Left renal pelvis (tissue), 4 donors: Measurements from ENCODE around the gene PIEZO2. TPM values are rescaled to one million over a fixed set of nuclear protein-coding genes. Genes with fewer than 3 reads are reported as not detected.
"Not testable (repeated sequence)": the region's sequence is repeated elsewhere in the genome, so short reads cannot be mapped to it uniquely, and the experiment has no call there.

Source experiments
- DNase-seq, 4 donors: peaks; one replicate each; pipeline ENCODE4 v3.0.0-alpha.2; 2013; ENCODE audit warnings: low read depth in 4 of 4, low spot score in 3 of 4
- polyA plus RNA-seq, 4 donors: library from polyadenylated mRNA; unstranded; fragments of 120-200 nt; gene quantifications; one replicate each; pipeline ENCODE4 v1.2.1, GENCODE V29; 2013; ENCODE audit not compliant: insufficient read length in 4 of 4

Gene PIEZO2
- 10 to 100 TPM; 14.7 to 30.7 (median 19.1) TPM for polyA plus RNA-seq

DNA sequence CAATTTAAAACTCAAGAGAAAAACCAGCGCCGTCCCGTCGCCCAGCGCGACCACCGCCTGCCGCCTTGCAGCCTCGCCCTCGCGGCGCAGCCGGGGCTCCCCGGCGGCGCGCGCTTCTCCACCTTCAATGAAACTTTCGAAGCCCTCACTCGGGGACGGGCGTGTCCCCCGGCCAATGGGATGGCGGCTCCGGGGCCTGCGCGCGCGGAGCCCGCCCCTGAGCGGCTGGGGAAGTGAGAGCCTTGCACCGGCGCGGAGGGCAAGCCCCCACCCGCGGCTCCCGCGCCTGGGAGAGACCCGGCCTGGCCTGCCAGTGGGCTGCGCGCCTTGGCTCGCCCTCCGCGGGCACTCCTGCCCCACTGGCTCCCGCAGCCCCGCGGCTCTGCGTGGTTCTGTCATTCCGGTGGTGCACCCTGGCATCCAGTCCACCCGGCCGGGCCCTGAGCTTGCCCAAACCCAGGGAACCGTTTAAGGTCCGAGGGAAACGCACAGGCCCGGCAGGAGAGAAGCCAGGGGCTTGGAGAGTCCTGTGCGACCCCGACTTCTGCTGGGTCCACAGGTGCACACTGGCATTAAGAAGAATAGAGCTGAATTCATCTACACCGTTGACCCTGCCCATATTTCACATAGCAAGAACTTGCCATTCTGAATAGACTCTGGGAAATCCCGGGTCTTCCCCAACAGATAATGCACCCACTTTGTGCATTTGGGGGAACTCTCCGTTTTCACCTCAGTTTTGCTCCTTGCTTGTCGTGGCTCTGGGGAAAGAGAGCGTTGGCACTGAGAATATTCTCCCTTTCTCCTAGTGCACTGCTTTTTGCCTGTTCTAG lies at the start of gene PIEZO2:
TSS of gene PIEZO2 (minus strand) at position 129 of the 830 bp plus-strand sequence. CDS start 981 bp downstream, outside the sequence.
- peak in 3 of 4 donors; percentile 52 to 65 (median 53) for DNase-seq

DNA sequence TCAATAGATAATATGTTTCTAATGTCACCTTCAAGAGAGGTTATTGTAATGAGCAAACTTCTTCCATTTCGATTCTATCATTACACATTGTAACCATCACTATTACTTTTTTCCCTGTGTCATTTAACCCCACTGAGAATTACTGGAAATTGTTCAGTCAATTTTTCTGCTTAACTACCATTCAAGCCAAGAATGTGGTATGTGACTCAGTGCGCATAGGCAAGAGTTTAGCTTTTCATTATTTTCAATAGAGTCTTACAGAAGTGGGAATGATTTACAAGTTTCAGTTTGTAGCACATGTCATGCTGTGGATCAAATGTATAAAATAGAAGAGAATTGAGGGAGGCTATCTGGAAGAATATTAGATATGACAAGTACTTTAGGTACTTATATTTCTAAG lies 34.3 kb upstream of the PIEZO2 start:
- DNase-seq = no peak

DNA sequence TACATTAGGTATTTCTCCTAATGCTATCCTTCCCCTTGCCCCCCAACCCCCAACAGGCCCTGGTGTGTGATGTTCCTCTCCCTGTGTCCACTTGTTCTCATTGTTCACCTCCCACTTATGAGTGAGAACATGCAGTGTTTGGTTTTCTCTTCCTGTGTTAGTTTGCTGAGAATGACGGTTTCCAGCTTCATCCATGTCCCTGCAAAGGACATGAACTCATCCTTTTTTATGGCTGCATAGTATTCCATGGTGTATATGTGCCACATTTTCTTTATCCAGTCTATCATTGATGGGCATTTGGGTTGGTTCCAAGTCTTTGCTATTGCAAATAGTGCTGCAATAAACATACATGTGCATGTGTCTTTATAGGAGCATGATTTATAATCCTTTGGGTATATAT lies 32.3 kb upstream of the PIEZO2 start:
- not testable (repeated sequence) for DNase-seq

DNA sequence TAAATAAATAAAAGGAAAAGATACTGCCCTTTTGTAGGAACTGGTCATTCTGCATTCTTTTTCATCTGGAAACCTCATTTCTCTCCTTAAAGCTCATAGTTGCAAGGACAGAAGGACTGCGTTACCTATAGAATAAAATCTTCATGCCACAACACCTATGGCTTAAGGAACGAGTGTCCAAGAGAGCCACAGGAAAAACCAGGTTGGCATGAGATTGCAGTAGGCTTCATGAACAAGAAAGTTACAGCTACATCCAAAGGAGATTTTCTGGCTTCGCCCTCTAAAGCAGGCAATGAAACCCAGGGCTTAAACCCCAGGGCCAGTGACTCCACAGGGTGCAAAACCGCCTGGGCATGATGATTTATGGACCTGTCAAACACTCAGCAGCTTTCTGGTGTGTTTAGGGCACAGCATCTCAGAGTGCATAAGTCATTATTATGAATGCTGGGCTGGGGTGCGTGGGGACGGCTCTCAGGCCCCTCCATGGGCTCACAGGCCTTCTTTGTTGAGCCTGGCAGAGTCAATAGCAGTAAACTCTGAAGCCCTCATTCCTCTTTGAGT lies 30.7 kb upstream of the PIEZO2 start:
- DNase-seq = no peak

DNA sequence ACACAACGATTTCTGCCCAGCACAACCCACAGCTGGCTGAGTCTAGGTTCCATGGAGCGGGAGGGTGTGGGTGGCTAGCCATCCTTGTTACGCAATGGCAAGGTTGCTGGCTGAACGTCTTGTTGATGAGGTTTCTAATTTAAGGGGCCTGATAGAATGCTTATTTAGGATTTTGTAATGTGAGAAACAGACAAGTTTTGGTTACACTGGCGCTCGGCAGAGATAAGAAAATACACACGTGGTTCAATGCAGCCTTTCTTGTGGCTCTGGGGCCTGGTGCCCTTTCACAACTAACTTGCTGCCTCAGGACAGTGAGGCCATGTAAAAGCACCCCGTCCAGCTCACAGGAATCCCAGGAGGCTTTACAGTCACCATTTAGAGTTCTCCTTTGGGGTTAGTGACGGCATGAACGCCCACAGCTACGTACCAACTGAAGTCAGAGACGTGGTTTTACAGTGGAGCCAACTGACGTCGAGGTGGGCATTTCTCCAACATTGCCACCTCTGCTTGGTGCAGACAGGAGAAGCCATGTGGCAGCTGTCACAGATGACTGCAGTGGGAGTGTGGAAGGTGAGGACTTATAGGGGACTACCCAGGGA lies 29.7 kb upstream of the PIEZO2 start:
- no peak for DNase-seq

DNA sequence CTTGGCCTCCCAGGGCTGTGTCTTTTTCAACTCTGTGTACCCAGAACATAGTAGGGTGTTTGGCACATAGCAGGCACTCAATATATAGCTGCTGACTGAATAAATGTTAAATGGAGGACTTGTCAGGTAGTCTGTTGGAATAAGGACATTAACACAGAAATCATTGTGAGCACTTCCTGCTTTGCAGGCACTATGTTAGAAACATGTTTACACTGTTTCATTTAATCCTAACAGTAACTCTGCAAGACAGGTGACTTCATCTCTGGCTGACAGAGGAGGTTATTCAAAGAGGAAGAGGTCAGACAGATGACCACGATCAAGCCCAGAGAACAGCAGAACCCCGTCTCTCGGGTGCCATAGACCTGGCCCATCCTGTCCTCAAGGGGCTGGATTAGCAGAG lies 28.0 kb upstream of the PIEZO2 start:
- DNase-seq = no peak

DNA sequence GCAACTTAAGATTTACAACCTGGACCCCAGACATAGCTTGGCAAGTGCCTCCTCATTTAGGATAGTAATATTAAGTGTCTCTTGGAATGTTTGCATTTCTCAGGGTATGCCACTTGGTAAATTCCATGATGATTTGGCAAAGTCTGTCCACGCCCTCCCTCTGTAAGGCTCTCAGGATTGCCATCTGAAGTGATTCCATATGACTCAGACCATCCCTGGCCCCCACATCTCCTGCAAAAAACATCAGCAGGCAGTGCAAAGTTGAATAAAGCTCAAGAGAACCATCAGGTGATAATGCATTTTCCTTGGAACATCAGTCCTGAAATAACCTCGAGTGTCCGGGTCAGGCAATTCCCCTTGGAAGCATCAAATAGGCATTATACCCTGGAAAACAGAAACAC lies 27.1 kb upstream of the PIEZO2 start:
- no peak for DNase-seq

DNA sequence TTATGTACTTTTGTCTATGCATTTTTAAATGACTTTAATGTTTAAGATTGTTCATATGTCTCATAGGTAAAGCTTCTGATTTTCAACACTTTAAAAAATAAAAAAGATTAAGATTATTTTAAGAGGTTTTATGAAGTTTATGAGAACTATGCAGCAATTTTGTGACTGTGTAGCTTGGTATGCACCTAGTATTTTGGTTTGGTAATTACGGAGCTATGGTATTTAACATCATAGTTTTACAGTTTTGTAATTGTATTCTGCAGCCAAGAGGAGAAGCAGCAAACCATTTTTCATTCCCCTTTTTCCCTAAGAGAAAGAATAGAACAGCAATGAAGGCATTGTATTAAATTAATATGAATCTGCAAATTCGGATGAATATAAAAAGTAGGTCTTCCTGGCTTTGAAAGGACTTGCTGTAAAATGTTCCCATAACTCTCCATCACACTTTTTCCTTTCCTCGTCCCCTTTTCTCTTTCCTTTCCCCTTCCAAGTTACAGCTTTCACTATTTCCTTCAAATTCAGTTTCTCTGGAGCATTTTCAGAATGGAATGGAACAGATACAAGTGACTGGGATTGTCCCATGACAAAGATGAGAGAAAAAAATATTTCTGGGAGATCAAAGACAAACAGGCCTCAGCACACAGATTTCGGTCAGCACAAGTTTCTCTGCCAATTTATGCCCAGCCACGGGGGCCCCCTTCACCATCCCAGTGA lies 26.1 kb upstream of the PIEZO2 start:
- no peak for DNase-seq

DNA sequence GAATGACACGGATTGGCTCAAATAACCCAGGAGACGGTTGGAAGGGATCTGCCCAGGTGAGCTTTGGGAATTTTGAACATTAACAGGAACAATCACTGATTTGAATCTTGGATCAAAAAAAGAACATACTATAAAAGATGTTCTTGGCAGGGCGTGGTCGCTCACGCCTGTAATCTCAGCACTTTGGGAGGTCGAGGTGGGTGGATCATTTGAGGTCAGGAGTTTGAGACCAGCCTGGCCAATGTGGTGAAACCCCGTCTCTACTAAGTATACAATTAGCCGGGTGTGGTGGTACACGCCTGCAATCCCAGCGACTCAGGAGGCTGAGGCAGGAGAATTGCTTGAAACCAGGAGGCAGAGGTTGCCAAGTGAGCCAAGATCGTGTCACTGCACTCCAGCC lies 24.8 kb upstream of the PIEZO2 start:
- not testable (repeated sequence) for DNase-seq

DNA sequence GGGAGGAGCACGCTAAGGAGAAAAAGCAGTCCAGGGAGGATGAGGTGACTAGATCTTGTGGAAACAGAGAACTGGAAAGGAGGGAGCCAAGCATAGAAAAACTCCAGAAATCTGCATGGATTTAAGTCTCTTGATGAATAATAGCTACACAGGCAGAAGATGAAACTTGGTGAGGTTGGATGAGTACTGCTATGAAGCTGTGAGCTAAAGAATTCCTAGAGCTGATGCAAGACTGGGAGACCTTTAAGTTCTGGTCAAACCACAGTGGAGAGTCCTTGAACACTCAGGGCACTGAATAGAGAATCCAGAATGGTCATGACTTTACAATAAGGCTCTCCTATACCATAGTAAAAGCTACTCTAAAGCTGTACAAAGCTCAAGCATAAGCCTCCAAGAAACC lies 18.4 kb upstream of the PIEZO2 start:
- no peak for DNase-seq

DNA sequence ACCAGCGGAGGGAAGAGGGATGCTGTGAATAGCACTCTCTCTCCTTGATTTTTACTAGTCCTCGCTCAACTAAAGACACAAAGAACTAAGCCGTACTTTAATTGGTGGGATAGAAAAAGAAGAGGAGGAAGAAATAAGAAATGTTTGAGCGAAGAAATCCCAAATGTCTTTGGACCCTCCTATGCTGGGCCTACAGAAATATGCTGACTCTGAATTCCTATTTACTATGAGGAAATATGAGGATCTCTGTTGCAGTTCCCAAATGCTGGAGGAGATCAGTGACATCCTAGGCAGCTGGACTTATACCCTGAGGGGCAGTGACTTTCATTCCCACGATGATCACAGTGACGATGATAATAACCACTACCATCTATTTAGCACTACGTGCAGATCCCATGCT lies 16.6 kb upstream of the PIEZO2 start:
- no peak for DNase-seq

DNA sequence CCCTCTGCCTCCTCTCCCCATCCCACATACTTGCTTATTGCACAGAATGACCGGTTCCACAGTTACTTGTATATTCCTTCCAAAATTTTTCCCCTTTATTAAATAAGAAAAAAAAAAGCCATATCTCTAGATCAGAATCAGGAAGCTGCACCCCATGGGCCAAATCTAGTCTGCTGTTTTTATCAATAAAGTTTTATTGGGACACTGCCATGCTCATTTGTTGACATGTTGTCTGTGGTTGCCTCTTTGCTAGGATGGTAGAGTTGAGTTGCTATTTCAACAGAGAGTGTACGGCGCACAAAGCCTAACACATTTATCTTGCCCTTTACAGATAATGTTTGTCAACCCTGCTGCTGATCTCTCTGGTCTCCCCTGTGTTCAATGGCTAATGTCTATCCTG lies 15.8 kb upstream of the PIEZO2 start:
- DNase-seq = no peak

DNA sequence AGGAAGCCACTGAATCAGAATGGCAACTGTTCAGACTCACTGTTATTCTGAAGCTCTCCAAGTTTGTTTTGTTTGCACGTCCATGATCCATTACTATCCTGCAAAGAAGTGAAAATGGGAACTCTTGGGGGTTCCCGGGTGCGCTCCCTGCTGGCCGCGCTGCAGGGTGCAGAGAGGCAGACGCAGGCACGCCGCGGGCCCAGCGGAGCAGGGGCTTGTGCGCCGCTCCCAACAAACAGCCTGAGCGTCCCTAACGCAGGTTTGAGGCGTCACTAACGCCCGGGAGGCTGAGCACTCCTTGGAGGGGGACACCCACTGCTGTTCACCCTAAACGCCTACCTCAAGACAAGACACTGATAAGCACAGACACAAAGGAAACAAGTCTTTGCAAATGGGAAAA lies 14.3 kb upstream of the PIEZO2 start:
- DNase-seq = no peak

DNA sequence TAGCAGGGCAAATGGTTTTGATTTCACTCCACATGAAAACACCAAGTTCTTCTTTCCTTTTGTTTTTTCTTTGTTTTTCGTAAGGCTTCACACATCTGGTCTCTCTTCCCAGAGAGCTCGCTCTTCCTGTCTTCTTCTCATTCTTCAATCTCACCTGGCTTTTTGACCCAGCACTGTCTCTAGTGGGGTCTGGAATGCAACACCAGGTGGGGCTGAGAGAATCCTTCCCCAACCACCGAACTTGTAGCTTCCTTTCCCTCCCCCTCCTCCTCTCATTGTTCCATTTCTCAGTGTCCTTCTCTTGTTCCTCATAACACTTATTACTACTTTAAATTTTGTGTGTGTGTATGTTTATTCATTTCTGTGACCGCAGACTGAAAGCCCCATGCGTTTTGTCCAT lies 13.5 kb upstream of the PIEZO2 start:
- DNase-seq = no peak

DNA sequence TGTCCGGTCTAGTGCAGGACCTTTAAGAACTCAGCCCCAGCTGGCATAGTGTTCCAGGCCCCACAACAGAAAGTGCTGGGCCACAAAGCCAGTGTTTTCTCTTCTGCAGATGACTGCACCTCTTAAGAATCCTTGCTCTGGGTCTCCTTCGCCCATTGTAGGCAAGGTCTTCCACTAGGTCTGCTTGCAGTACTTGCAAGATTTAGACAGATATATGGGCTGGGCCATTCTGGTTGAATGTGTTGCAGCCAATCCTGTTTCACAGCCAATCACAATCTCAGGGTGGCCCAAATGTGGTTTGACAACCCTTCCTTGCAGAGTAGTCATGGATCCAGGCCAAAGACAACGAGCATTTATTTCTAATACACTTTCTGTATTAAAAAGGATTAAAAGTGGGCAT lies 13.1 kb upstream of the PIEZO2 start:
- no peak for DNase-seq

DNA sequence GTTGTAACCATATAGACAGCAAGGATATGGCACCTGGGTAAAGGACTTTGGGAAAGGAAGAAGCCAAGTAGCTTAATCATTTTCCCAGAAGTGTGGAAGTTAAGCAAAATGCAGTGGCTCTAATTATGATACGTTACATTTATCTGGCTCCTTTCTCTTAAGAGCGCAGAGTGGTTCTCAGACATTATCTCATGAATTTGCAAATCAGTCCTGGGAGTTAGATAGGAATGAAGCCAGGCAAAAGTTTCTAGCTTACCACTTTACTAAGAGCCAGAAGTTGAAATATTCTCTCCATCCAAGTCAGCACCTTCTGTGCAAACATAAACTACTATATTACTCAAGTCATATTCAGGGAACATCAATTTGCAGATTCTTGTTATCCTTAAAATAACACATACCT lies 10.9 kb upstream of the PIEZO2 start:
- DNase-seq = no peak

DNA sequence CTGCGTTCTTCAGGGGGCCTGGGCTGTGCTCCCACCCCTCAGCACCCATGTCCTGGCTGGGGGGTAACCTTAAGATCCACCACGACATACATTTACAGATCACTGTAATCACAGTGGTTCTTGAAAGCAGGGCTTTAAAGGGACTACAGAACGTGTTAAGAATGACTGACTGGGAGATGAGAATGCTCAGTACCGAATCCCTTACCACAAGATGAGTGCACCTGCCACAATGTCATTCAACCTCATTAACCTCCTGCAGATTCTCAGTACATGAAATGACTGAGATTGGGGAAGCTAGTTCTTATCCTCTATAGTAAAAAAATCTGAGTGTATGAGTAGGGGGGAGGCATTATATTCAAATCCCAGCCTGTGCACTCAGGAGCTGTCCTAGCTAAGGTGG lies 10.5 kb upstream of the PIEZO2 start:
- DNase-seq = no peak

DNA sequence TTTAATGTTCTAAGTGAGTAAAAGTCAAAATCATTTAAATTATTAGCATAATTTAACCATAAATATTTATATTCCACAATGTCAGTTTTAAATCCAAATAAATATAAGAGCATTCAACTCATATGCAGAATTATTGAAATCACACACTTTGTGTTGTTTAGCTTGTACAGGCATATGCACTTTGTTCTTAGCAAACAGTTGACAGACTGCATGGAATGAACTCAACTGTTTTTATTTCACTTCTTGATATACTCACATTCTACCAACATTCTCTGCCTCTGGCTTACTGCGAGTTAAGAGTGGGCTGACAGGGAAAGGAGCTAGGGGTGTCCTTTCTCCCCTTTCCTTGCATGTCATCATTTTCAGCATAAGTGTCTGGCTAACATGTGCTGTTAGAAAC lies 7.6 kb upstream of the PIEZO2 start:
- no peak for DNase-seq

DNA sequence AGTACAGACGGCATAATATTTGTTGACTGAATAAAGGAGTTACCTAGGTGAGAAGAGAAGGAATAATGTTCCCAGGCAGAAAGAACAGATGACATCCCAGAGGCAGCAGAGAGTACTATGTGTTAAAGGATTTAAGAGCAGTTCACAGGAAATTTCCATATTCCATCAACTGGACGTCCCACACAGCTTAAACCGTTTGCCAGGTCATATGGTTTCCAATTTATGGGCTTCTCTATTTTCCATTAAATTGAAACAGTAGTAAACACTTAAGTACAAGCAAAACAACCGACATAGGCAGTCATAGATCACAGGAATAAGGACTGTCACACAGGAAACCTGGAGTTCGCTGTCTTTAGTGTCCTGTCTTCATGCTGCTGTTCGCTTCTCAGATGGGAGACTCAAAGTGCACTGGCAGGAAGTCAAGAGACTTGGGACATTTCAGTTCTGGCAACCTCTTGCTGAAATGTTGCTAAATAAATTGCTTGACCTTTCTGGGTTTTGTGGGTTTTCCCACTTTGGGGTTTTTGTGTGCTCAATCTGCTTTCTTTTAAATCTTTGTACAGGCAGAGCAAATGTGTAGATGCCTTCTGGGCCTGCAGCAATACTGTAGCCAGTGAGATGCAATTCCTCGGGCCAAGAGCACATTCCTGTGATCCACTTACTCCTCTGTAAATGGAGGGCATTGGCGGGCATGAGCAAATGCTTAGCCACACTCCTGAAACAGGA lies 5.8 kb upstream of the PIEZO2 start:
- DNase-seq = no peak

DNA sequence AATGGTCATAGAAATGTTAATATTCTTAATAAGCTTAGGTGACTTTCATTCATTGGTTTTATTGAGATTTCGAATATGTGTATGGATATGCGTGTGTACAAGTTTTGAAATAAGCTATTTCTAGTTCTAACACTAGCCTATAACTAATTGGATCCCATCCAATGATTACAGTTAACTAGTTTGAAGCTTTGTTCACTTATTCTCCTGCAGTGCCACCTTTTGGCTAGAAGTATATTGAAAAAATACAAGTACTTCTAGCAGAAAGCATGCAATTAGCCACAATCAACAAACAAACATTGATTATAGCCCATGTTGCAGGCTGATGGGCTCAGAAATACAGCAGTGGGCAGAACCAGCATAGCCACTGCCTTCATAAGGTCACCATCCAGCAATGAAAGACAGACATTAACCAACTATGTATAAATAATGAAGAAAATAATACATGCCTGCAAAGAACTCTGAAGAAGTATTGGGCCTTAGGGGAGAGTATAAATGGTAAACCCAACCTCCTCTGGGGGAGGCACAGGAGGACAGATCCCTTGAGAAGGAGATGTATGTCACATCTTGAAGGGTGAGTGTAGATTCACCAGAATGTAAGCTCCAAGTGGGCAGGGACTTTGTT lies 5.1 kb upstream of the PIEZO2 start:
- no peak for DNase-seq
